NCI-H2227 treated with DMSO at 0.1 percent for 48 hours (cell line): ENCODE measurements around the gene PCDHGB6.
"Not testable (repeated sequence)": the region's sequence is repeated elsewhere in the genome, so short reads cannot be mapped to it uniquely, and the experiment has no call there.

Experiments used
- DNase-seq: peaks from one replicate; lab custom pipeline; 2025; lab: John Stamatoyannopoulos, UW

Gene PCDHGB6

DNA sequence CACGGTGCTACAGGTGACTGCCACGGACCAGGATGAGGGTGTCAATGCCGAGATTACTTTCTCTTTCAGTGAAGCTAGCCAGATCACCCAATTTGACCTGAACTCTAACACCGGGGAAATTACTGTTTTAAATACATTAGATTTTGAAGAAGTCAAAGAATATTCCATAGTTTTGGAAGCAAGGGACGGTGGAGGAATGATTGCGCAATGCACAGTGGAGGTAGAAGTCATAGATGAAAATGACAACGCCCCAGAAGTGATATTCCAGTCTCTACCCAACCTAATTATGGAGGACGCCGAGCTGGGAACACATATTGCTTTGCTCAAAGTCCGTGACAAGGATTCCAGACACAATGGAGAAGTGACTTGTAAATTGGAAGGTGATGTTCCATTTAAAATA, 19.2 kb upstream of the PCDHGB6 start:
- DNase-seq, result no peak

- DNase-seq, result no peak
Observed at GRCh38 chr5:141389153-141390042, 18.4 kb upstream of the PCDHGB6 start.

DNA sequence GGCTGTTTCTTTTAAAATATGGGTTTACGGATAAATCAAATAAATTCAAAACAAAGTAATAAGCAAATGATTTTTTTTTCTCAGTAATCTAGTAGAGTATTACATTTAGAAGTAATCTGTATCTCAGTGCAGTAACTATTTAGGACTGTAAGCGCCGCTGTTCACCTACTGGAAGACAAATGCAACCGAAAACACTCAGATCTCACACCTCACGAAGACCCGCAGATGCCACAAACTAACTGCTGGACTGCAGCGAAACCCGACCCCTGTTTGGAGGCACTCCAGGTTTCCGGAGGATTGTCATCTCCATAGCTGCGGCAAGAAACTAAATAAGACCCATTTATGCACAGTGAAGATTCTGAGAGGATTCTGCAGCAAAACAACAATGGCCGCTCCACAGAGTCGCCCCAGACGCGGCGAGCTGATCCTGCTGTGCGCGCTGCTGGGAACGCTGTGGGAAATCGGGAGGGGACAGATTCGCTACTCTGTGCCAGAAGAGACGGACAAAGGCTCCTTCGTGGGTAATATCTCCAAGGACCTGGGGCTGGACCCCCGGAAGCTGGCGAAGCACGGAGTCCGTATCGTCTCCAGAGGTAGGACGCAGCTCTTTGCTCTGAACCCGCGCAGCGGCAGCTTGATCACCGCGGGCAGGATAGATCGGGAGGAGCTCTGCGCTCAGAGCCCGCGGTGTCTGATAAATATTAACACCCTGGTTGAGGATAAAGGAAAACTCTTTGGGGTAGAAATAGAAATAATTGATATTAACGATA, 15.2 kb upstream of the PCDHGB6 start, which contains the start of gene PCDHGA8:
TSS of gene PCDHGA8 (plus strand) at position 205 of the 770 bp plus-strand sequence. CDS start at position 386, 181 bp downstream.
- DNase-seq, result no peak

GRCh38 chr5:141393267-141393666, 14.6 kb upstream of the PCDHGB6 start:
- no peak for DNase-seq

- DNase-seq, result not testable (repeated sequence)
Observed at GRCh38 chr5:141394401-141395187, 13.2 kb upstream of the PCDHGB6 start.

DNA sequence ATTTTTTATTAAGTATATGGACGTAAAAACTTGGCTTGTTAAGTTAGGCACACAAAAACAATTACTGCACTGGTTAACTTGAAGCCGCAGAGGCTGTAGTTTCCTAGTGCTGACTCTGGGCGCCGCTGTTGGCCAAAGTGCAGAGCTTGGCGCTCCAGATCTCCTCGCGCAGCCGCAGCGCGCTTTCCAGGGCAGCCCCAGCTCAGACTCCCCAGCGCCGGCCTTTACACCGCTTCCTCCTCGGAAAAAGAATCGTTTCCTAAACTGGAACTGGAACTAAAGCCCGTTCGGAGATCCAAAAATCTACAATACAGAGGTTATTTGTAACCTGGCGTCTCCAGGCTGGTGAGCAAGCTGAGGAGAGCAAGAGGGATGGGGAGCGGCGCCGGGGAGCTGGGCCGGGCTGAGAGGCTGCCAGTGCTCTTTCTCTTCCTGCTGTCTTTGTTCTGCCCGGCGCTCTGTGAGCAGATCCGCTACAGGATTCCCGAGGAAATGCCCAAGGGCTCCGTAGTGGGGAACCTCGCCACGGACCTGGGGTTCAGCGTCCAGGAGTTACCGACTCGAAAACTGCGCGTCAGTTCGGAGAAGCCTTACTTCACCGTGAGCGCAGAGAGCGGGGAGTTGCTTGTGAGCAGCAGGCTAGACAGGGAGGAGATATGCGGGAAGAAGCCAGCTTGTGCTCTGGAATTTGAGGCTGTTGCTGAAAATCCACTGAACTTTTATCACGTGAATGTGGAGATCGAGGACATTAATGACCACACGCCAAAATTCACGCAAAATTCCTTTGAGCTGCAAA, 9.9 kb upstream of the PCDHGB6 start, which contains the start of gene PCDHGB5:
TSS of gene PCDHGB5 (plus strand) at position 192 of the 796 bp plus-strand sequence. CDS start at position 373, 181 bp downstream.
- not testable (repeated sequence) for DNase-seq

DNA sequence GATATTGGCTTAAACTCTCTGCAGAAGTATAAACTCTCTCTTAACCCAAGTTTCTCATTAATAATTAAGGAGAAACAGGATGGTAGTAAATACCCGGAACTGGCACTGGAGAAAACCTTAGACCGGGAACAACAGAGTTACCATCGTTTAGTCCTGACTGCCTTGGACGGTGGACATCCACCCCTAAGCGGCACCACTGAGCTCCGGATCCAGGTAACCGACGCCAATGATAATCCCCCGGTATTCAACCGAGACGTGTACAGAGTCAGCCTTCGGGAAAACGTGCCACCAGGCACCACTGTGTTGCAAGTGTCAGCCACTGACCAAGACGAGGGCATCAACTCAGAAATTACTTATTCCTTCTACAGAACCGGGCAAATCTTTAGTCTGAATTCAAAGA, 9.2 kb upstream of the PCDHGB6 start:
- no peak for DNase-seq

GRCh38 chr5:141399555-141400258, 8.1 kb upstream of the PCDHGB6 start:
- no peak for DNase-seq

DNA sequence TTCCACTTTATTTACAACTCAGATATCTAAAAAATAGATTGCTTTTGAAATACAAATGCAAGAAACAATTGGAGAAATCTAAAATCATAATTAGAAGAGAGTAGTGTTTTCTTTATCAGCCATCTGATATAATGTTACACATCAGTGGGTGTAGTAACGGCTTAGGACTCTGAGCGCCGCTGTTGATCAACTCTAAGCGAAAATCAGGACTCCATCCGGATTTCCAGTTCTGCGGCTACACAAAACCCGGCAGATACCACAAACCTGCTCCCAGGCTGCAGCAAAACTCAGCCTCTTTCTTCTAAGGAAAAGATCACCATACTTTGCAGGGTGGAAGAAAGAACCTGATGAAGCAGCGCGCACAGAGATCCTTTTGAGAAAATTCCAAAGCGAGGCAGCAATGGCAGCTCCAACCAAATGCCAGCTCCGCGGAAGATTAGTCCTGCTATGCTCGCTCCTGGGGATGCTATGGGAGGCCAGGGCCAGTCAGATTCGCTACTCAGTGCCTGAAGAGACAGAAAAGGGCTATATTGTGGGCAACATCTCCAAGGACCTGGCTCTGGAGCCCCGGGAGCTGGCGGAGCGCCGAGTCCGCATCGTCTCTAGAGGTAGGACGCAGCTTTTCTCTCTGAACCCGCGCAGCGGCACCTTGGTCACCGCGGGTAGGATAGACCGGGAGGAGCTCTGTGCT, 5.1 kb upstream of the PCDHGB6 start, which contains the start of gene PCDHGA9:
TSS of gene PCDHGA9 (plus strand) at position 226 of the 691 bp plus-strand sequence. CDS start at position 401, 175 bp downstream.
- no peak for DNase-seq

DNA sequence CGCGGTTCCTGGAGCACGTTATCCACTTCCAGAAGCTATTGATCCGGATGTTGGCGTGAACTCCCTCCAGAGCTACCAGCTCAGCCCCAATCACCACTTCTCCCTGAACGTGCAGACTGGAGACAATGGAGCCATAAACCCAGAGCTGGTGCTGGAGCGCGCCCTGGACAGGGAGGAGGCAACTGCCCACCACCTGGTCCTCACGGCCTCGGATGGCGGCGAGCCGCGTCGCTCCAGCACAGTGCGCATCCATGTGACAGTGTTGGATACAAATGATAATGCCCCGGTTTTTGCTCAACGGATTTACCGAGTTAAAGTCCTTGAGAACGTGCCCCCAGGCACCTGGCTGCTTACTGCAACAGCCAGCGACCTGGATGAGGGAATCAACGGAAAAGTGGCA, 4.4 kb upstream of the PCDHGB6 start:
- no peak for DNase-seq

- DNase-seq, result no peak
Observed at GRCh38 chr5:141409598-141410306, 1.9 kb downstream of the PCDHGB6 start.

DNA sequence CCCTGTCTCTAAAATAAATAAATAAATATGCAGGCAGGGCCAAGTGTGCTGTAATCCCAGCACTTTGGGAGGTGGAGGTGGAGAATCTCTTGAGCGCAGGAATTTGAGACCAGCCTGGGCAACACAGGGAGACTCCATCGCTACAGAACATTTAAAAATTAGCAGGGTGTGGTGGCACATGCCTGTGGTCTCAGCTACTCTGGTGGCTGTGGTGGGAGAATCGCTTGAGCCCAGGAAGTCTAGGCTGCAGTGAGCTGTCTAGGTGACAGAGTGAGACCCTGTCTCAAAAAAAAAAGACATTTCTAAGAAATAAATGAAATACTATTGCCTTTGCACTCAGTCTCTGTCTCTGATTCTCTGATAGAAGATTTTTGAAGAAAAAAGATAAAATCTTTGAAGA, 3.8 kb downstream of the PCDHGB6 start:
- no peak for DNase-seq

- DNase-seq, result no peak
Observed at GRCh38 chr5:141412854-141413539, 5.2 kb downstream of the PCDHGB6 start, which contains the start of gene PCDHGA10. TSS of gene PCDHGA10 (plus strand) at chr5:141412987. CDS start at chr5:141413176, 189 bp downstream.

DNA sequence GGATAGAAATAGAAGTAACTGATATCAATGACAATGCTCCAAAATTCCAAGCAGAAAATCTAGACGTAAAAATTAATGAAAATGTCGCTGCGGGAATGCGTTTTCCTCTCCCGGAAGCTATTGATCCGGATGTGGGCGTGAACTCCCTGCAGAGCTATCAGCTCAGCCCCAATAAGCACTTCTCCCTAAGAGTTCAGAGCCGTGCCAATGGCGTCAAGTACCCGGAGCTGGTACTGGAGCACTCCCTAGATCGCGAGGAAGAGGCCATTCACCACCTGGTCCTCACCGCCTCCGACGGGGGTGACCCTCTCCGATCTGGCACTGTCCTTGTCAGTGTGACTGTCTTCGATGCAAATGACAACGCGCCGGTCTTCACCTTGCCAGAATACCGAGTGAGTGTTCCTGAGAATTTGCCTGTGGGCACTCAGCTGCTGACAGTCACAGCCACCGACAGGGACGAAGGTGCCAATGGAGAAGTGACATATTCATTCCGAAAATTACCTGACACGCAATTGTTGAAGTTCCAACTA, 5.8 kb downstream of the PCDHGB6 start:
- no peak for DNase-seq

- DNase-seq, result not testable (repeated sequence)
Observed at GRCh38 chr5:141414548-141415274, 6.9 kb downstream of the PCDHGB6 start.

DNA sequence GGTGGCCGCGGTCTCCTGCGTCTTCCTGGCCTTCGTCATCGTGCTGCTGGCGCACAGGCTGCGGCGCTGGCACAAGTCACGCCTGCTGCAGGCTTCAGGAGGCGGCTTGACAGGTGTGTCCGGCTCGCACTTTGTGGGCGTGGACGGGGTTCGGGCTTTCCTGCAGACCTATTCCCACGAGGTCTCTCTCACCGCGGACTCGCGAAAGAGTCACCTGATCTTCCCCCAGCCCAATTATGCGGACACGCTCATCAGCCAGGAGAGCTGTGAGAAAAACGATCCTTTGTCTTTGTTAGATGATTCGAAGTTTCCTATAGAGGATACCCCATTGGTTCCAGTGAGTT, 7.4 kb downstream of the PCDHGB6 start:
- DNase-seq, result not testable (repeated sequence)

DNA sequence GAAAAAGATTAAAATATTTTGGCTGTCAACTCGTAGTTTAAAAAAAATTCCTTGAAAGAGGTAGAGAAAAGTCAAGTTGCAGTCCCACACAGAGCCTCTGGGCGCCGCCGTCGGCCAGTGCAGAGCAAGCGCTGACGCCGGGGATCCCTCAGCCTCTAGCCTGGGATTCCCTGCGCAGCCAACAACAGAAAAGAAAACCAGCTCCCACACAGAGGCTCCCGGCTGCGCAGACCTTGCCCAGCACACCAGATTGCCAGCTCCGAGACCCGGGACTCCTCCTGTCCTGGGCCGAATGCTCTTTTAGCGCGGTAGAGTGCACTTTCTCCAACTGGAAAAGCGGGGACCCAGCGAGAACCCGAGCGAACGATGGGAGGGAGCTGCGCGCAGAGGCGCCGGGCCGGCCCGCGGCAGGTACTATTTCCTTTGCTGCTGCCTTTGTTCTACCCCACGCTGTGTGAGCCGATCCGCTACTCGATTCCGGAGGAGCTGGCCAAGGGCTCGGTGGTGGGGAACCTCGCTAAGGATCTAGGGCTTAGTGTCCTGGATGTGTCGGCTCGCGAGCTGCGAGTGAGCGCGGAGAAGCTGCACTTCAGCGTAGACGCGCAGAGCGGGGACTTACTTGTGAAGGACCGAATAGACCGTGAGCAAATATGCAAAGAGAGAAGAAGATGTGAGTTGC, 9.8 kb downstream of the PCDHGB6 start, which contains the start of gene PCDHGB7:
TSS of gene PCDHGB7 (plus strand) at position 184 of the 679 bp plus-strand sequence. CDS start at position 367, 183 bp downstream.
- DNase-seq, result not testable (repeated sequence)
